T-helper 1 cell treated with Interleukin-12 subunit alpha and Interleukin-12 subunit beta and Interleukin-4 antibody, amounts not matched to agents 30 ng/mL and 1 ng/mL, for 36 hours (primary cell): ENCODE results near the gene ZNF217. TPM values are rescaled to one million over a fixed set of nuclear protein-coding genes. Genes with fewer than 3 reads are reported as not detected.
"Not testable (repeated sequence)": the region's sequence is repeated elsewhere in the genome, so short reads cannot be mapped to it uniquely, and the experiment has no call there.

Experiments used
- intact Hi-C: fragments of 100-400 bp; cut with micrococcal nuclease; formaldehyde crosslinking; loops from one replicate; pipeline ENCODE4 v1.15.1; 2024
- total RNA-seq: library from RNA; stranded (reverse); gene quantifications from 2 replicates; pipeline ENCODE4 v1.2.3, GENCODE V29; 2022

Gene ZNF217
- total RNA-seq, 1 donor from 2014 or later, result 93.4 TPM

DNA sequence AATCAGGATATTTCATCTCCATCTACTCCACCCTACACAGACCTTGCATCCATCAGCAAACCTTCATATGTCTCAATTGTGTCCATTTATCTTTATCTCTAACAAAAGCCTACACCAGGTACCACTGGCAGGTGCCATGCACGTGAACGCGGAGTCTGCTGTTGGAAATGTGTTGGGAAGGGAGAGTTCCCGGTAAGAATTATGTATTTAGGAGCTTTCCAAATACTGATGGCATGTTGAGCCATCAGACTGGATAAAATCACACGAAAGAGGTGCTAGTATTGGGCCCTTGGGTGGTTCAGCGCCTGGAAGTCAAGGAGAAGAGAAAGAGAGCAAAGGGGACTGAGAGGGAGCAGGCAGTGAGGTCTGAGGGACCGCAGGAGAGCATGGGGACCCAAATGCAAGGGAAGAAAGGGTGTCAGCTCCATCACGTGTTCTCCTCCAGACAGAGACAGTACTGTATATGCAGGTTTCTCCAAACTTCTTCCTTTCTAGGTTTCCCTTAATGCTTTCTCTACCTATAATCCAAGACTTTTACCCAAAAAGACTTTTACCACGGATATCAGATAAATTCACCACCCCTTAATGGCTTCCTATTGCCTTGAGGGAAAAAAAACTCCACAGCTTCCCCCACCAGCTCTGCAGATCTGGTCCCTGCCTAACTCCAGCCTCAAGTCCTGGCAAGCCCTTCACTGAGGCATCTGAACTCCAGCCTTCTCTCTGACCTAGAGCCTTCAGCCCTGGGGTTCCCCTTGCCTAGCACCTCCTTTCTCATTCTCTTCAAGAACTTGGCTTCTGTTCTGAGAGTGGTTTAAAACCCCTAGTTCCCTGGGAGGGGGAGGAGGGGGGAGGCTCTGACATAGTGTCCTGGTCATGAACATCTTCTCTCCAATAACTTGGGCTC, 4.8 kb upstream of the ZNF217 start:
- intact Hi-C loops, result no loop called here

DNA sequence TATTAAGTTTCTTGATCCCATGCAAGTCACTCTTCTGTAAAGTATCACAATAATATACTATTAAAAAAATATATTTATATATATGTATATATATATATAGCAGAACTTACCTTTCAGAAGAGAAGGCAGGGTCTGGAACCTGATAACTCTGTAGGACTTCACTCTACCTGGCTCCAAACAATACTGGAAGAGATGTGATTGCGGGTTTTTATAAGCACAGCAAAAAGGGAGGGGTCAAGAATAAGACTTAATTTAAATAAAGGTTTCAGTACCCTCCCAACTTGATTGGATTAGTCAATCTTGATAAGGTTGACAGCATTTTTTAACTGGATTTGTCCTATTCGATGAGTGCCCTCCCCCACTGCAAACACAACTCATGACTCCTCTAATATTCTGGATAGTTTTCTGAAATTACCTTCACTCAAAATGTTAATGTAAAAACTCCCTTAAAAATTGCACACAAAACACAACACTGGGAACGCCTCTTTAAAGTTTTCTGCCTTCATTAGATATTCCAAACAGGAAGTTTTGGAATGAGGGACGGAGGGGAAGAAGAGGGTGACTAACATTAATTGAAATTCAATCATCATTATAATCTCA, 4.0 kb upstream of the ZNF217 start:
- intact Hi-C loops, result loop anchor here (2.0 kb wide), 2 partner anchors 55 to 271 kb away; no protein-coding TSS in a partner anchor

DNA sequence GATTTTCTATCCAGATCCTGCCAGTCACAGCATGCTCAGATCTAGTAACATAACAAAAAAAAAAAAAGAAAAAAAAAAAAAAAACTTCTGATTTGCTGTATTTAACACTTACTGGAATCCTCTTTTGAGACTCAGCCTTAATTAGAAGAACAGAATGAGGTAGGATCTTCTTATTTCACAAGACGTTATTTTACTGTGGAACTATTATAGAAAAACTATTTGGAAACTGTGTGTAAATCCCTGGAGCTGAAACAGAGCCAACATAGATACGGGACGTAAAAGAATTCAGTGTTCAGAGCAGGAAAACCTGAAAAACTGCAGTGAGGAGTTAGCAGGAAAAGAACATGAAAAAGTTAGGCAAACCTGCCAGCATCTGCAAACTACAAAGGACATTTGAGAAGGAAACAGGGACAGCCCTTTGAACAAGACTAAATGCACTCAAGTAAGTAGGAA, 3.4 kb upstream of the ZNF217 start:
- intact Hi-C loops, result loop anchor here (2.0 kb wide), 2 partner anchors 56 to 272 kb away; no protein-coding TSS in a partner anchor

DNA sequence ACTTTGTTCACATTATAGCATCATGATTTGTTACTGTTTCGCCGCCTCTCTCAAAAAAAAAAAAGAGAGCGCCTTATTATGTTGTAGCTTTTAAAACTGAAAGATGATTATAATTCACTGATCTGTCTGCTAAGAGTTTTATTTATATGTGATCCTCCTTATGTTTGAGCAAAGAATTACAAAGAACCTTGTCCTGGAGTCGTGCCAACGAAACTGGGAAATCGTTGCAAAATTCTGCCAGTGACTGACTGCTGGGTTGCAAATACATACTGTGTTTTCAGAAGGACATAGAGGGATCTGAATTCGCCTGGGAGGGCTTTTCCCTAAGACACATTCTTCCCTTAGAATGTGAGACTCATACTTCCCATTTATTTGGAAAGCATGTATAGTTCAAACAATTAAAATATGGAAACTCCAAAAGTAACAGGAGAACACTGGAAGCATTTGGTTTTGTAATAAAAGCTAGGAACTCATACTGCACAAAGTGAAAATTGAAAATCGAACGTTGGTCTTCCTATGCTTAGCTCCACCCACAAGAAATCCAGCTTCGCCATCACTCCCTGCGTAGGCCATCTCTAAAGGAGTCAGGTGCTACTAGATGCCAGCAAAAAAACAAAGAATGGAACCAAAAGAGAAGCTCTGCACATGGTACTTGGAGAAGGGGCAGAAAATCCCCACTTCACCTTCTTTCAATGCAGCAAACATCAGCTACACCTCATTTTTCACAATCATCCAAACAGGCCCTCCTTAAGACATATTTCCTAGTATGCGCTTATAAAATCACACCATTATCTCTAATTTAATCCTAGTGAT, 2.8 kb upstream of the ZNF217 start:
- intact Hi-C loops, result loop anchor here (2.0 kb wide), 2 partner anchors 56 to 272 kb away; no protein-coding TSS in a partner anchor

DNA sequence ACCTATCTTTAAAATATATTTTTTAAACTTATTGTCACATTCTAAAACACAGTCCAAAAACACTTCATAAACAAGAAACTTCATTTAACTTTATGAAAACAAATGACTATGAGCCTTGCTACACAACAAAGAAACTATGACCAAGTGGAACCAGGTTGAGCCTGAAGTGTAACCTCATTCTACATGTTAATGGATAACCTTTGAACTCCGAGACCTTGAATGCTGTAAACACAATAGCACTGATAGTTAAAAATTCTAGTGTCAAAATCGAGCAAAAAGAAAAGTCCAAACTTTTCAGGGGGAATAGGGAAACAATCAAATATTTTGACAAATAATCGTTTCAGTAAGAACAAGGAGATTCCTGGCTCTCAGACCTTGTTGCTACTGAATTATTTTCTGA, 2.1 kb upstream of the ZNF217 start:
- intact Hi-C loops, result loop anchor here (2.0 kb wide), 2 partner anchors 57 to 273 kb away; no protein-coding TSS in a partner anchor

DNA sequence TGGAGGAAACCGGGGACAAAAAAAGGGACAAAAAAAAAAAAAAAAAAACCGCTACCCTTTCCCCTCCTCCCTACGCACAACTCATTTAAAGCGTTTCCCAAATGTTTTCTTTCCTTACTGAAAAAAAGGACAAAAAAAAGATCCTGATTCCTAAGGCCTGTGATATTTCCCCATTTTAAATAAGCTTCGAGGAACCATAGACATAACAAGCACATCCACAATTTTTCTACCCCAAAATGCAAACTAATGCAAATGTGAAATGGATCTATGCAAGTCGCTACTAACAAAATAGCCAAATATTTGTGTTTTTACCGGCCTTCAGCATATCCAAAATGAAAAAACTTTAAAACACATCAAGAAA, 1.4 kb upstream of the ZNF217 start:
- intact Hi-C loops, result no loop called here

DNA sequence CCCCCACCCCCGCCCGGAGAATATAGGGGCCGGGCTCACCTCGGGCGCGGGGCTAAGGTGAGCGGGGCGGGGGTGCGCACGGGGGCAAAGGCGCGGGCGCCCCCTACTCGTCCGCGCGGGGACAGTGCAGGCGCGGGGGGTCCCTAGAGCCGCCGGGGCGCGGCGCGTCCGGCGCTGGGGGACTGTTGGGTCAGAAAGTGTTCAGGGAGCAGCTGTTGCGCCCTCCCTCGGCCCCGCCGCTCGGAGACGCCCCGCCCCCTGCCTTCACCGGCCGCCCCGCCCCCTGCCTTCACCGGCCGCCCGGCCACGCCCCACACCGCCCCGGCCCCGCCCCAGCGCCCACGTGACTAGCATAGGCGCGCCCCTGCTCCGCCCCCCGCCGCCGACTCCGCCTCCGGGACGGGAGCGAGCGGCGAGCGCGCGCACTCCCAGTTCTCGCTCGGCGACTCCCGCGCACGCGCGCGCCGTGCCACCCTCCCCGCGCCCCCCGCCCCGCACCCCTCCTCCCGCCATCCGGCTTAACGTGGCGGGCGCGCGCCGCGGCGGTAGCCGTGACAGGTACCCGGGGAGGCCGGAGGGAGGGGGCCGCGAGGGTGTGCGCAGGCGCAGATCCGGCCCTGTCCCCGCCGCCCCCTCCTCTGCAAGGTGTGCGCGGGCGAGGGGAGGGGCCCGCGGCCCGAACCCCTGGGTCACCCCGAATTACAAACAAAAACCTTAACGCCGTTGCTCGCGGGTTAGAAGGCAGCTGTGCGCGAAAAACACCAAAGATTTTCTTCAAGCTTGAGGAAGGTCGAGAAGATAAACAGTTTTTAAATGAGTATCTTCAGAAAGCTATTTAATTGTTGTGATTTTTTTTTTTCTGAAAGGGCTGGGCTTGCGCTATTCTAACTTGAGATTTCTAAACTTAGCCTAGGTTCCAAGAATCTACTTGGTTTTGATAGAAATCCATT, 704 bp upstream of the ZNF217 start:
- intact Hi-C loops, result loop anchor here (1.0 kb wide), 6 partner anchors 14 to 112 kb away; no protein-coding TSS in a partner anchor

DNA sequence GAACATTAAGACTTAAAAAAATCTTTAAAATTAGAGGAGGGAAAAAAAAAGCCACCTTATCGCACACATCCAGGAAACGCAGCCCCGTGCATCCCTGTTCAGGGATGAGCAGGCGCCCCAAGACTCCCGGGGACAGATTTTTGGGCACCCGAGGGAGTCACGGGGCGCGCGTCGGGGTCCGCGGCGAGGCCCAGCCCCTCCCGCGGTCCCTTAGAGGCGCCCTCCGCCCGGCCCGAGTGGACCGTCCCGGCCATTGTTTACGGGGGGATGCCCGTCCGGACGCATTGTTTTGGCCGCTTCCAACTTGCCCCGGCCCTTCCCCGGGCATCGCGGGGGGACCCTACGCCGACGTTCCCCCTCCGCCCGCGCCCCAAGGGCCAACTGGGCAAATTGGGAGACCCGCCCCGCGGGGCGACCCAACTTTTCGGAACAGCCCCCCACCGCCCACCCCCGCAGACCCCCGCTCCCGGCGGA, 610 bp downstream of the ZNF217 start:
- intact Hi-C loops, result loop anchor here (1.0 kb wide), 1 partner anchor 158 kb away; no protein-coding TSS in a partner anchor

DNA sequence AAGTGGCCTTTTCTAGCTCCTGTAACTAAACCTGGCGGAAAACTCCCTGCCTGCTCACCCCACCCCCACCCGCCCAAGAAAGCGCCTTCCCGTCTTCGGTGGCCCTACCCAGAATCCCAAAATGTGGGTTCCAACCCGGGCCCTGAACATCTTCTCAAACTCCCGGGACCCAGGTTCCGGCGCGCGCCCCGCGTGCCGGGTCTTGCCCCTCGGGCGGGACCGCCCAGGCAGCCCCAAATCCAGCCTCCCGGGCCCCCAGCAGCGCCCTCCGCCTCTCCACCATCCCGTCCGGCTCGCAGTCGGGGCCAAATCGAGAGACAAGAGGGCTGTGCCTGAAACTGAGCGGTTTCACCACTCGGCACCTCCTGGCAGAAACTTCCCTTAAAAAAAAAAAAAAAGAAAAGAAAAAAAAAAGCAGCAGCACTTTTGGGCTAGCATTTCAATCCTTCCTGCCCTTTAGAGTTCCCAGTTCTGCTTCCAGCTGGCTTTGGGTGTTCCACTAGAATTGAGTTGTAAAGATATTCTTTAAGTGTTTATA, 1.1 kb downstream of the ZNF217 start:
- intact Hi-C loops, result not testable (repeated sequence)

DNA sequence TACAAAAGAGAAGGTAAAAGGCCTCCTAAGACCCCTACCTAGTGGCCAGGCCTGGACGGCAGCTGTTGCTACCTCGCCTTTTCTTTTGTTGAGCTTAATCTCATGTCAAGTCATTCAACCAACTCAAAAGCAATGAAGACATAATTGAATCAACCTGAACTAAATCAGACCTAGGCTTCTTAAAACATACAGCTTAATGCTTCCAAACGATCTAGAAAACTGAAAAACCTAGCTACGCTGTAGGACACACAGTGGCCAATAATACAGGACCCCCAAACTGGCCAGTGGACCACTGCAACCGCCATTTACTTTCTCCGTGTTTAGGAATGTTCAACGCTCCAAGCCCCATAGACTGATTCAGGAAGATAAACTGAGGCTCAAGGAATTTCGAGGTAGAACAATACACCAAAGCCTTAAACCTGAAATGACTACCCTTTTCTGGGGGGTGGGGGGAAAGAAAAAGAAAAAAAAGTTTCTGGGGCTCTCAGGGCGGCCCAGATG, 1.6 kb downstream of the ZNF217 start:
- intact Hi-C loops, result not testable (repeated sequence)

DNA sequence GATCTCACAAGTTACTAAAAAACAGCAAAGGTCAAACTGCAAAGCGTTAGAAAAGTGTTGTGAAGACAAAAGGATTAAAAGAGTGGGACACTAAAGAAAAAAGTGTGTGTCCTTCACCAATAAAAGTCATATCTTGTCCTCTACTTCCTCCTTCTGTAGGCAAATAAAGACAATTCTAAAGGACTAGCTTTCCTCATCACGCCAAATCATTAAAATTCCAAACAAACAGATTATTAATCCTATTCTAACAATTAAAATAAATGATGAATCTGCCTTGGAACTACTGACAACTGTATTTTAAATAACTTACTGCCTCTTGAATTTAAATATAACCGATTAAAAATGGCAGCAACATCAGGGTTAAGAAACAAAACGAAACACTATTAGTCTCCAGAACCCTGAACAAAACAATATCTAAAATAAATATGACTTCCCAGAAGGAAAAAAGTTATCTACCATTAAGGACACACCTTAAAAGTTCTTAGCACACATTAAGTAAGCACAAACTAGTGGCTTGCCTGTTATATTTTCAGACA, 2.4 kb downstream of the ZNF217 start:
- intact Hi-C loops, result not testable (repeated sequence)

DNA sequence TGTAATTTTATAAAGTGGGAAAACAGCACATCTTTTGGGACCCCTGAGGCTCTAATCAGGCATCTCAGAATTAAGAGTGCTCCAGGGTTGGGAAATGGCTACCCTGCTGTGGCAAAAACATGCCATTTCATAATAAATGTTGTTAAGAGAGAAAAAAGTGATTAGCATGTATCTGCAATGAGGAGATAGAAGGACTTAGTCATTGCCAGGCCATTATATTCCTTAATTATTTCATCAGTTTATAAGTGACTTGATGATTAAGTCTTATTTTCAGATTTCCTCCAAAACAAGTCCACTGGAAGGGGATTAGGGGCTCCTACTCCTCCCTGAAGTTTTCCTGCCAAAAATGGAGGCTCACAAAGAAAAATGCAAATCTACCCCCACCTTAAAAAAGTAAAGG, 3.0 kb downstream of the ZNF217 start:
- intact Hi-C loops, result not testable (repeated sequence)

DNA sequence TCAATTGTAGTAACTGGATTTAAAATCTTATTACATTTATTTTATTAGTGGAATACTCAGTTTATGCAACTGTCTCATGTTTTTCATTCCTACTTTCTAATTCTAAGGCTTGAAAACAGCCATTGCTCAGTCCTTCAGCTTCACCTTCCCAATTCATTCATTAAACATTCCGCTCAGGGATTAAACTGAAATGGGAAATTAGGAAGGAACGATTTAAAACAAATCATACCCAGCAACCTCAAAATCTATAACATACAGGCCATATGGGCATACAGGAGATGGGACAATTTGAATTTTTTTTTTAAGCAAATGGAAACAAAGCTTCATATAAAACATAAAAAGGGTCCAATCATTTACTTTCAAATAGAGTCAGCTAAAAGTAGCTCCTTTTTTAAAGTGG, 3.5 kb downstream of the ZNF217 start:
- intact Hi-C loops, result not testable (repeated sequence)

DNA sequence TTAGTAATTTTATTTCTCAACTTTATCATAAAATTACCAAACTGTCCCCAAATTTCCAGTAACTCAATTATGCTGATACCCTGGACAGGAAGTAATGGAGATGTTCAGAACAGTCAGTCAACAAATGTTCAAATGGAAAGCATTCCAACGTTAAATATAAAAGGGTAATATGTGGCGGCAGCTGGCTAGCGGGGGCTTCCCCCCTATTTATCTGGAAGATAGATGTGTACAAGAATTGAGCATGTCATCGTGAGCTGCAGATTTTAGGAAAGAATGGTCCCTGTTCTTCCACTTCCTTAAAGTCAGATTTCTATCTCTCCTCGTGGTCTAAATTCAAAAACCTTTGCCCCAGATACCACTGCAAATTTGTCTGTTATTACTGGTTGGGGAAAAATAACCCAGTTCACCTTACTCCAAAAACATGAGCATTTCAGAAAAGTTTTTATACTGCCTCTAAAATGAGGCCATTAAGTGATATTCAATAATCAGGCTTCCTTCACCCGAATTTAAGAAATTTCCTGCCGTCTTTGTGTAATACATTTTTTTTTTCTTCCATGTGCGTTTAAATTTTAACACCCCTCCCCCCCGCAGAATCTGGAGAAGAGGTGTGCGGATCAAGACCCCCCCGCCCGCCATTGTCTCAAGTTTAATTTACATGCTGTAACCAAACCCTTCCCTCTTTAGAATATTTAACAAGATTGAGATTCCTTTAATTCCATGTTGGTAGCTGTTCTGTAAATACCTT, 4.1 kb downstream of the ZNF217 start:
- intact Hi-C loops, result not testable (repeated sequence)

DNA sequence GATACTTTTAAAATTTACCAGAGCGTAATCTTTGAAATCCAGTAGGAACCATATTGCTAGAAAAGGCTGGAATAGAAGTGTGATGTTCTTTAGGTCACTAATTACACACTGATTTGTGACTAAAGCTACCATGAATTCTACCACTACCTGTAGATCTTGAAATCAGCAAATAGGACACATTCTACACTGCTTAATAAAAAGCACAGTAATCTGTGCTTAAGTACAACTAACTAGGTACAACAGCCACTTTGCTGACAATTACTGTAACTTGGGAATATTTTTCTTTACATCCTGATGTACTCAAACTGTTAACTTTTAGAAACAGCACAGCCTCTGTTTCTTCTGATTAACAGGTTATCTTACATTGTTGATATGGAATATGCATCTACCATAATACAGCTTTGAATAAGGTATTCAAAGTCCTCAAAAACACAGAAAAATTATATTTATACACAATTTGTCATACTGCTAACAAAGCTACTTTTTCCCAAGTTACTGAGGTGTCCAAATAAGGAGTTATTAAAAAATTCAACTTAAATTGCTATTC, 6.4 kb downstream of the ZNF217 start:
- intact Hi-C loops, result not testable (repeated sequence)

DNA sequence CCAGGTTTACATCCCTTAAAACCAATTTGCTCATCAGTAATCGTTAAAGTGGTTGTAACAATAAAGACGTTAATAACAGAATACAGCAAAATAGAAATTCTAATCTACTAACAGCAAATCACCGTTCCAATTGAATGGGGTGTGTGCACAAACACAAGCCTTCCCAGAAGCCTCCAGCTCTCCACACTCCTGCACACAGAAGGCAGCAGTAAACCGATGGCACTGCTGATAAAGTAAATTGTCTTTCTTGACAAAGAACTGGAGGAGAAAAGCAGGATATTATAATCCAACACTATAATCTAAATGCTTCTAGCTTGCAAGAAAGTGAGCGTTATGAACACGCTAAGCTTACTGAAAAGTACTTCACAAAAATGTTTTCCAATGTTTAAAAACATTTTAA, 7.0 kb downstream of the ZNF217 start:
- intact Hi-C loops, result no loop called here

DNA sequence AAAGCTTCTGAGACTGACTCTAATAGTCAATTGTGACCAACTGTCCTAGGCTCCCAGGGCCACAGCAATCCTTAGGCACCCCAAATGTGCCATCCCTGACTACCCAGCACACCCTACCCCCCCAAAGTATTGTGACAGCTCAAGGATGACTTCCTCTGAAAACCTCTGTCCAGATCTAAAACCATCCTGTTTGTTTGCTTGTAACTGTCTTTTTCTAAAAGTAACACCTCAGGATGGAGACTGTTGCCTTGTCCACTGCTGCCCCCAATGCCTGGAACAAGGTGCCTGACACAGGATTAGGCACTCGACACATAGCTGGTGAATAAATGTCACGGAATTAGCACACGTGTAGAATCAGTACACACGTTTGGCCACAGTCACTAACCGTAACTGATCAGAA, 7.7 kb downstream of the ZNF217 start:
- intact Hi-C loops, result not testable (repeated sequence)

DNA sequence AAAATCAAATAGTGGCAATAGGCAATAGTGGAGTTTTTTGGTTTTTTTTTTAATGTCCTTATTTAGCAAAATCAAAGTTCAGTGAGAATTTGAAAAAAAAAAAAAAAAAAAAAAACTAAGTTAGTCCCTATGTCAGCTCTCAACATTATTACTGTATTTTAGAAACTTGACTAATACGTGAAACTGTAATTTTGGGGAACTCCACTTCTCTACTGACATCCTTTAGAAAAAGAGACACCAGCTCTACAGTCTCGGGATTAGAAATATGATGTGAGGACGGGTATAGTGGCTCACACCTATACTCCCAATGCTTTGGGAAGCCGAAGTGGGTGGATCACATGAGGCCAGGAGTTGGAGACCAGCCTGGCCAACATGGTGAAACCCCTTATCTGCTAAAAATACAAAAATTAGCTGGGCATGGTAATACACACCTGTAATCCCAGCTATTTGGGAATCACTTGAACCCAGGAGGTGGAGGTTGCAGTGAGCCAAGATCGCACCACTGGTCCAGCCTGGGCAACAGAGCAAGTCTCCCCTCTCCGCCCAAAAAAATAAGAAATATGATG, 8.6 kb downstream of the ZNF217 start:
- intact Hi-C loops, result not testable (repeated sequence)
